Dedifferentiated amniotic fluid mesenchymal stem cell (primary cell): ENCODE data around the gene MTHFD1L.

Experiments used
- DNase-seq: peaks from one replicate; pipeline ENCODE4 v3.0.0-alpha.2; 2016; ENCODE audit errors: extremely low spot score

MTHFD1L gene

GRCh38 chr6:150898399-150899170 lies 33.1 kb downstream of the MTHFD1L start:
- peak; percentile 48 for DNase-seq

- no peak for DNase-seq
Measured at GRCh38 chr6:150899231-150899630, 33.7 kb downstream of the MTHFD1L start.

- no peak for DNase-seq
Measured at GRCh38 chr6:150900049-150900448, 34.5 kb downstream of the MTHFD1L start.

GRCh38 chr6:150902142-150902776 lies 36.8 kb downstream of the MTHFD1L start:
- peak; percentile 33 for DNase-seq

- no peak for DNase-seq
Measured at GRCh38 chr6:150905769-150906168, 40.3 kb downstream of the MTHFD1L start.

- no peak for DNase-seq
Measured at GRCh38 chr6:150906641-150907326, 41.3 kb downstream of the MTHFD1L start.

GRCh38 chr6:150907383-150907782 lies 41.9 kb downstream of the MTHFD1L start:
- DNase-seq, result no peak

GRCh38 chr6:150908901-150909300 lies 43.4 kb downstream of the MTHFD1L start:
- DNase-seq, result no peak

- no peak for DNase-seq
Measured at GRCh38 chr6:150910561-150910960, 45.1 kb downstream of the MTHFD1L start.

GRCh38 chr6:150914372-150914771 lies 48.9 kb downstream of the MTHFD1L start:
- DNase-seq, result no peak

- no peak for DNase-seq
Measured at GRCh38 chr6:150915131-150915879, 49.8 kb downstream of the MTHFD1L start.

GRCh38 chr6:150915880-150916265 lies 50.4 kb downstream of the MTHFD1L start:
- no peak for DNase-seq

- DNase-seq, result no peak
Measured at GRCh38 chr6:150919938-150920337, 54.4 kb downstream of the MTHFD1L start.

GRCh38 chr6:150922137-150922536 lies 56.6 kb downstream of the MTHFD1L start:
- DNase-seq, result no peak

GRCh38 chr6:150924808-150925589 lies 59.5 kb downstream of the MTHFD1L start:
- DNase-seq, result no peak

- no peak for DNase-seq
Measured at GRCh38 chr6:150925590-150925928, 60.1 kb downstream of the MTHFD1L start.

GRCh38 chr6:150925976-150926375 lies 60.5 kb downstream of the MTHFD1L start:
- DNase-seq, result no peak

- no peak for DNase-seq
Measured at GRCh38 chr6:150928882-150929281, 63.4 kb downstream of the MTHFD1L start.

- DNase-seq, result no peak
Measured at GRCh38 chr6:150929416-150929815, 63.9 kb downstream of the MTHFD1L start.

GRCh38 chr6:150930841-150931240 lies 65.3 kb downstream of the MTHFD1L start:
- peak; percentile 85 for DNase-seq

- DNase-seq, result no peak
Measured at GRCh38 chr6:150931405-150931804, 65.9 kb downstream of the MTHFD1L start.
